Hair follicular keratinocyte (primary cell): ENCODE measurements around the gene STARD4. TPM values are rescaled to one million over a fixed set of nuclear protein-coding genes. Genes with fewer than 3 reads are reported as not detected.

Source experiments
- total RNA-seq: library from RNA; depleted of rRNA; stranded (reverse); fragments of >200 nt; gene quantifications from 2 replicates; pipeline ENCODE4 v1.2.3, GENCODE V29; 2015

STARD4 gene, protein sequence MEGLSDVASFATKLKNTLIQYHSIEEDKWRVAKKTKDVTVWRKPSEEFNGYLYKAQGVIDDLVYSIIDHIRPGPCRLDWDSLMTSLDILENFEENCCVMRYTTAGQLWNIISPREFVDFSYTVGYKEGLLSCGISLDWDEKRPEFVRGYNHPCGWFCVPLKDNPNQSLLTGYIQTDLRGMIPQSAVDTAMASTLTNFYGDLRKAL
- 57.1 and 87.0 TPM in 2 replicates for total RNA-seq

DNA sequence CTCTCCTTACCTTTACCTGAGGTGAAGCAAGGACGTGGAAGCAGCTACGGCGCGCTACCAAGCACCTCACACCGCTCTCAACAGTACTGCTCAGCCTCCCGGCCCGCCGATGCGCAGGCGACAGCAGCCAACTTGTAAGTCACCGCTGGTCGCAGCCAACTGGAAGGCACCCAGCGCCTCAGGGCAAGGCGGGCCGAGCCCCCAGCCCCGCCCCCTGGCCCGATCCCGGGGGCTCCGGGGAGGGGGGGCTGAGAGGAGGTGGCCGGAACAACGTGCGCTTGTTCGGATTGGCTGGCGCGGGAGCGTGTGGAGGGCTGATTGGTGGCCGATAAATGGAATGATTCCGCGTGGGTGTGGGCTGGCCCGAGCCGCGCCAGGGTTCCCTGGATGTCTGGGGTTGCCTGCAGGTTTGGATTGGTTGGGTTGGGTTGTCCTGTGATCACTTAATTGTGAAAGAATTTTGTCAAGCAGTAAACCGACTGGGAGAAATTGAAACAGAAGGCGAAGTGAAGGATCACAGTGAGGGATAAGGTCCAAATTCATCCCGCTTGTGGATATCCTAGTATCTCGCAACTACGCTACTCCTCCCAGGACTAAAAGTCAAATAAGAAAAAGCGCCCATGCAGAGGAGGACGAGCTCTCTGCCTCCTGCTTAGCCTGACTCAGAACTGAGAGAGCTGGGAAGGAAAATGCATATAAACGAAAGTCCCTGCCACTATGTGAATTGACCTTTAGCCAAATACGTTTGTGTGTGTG lies at the start of gene STARD4:
Gene STARD4 (minus strand): TSS at position 161 of the 756 bp plus-strand sequence. CDS start 5,102 bp downstream, outside the sequence.

Other genes with a start within 250 kb of the STARD4 start
- gene NREP, start 244.7 kb upstream of the STARD4 start, total RNA-seq = 3.4 and 4.9 TPM in 2 replicates